Endothelial cell of umbilical vein (primary cell): ENCODE data around the gene CACNA2D3.

Source experiments
- CTCF ChIP-seq, 2 donors: IDR thresholded peaks; 1 replicate in 1 of 2; 2 replicates in 1 of 2; pipeline ENCODE4 v1.5.1; 2011; ENCODE audit warnings: low read length in 2 of 2, mild to moderate bottlenecking in 2 of 2, moderate library complexity in 2 of 2, control low read depth in 1 of 2, inconsistent platforms in 1 of 2, low read depth in 1 of 2; ENCODE audit not compliant: insufficient read depth in 1 of 2; ENCODE audit errors: extremely low read depth in 1 of 2
- EZH2 ChIP-seq: IDR thresholded peaks from 2 replicates; pipeline ENCODE4 v1.6.1; 2012; ENCODE audit warnings: borderline replicate concordance, low read depth, mild to moderate bottlenecking, moderate library complexity, low read length, inconsistent platforms; ENCODE audit not compliant: severe bottlenecking
- MAX ChIP-seq: IDR thresholded peaks from 2 replicates; pipeline ENCODE4 v1.6.1; 2011; ENCODE audit not compliant: insufficient read depth, insufficient read length
- MYC ChIP-seq: IDR thresholded peaks from one replicate; pipeline ENCODE4 v1.6.1; 2011; ENCODE audit warnings: mild to moderate bottlenecking, low read depth, low read length
- POLR2A ChIP-seq: IDR thresholded peaks from 2 replicates; pipeline ENCODE4 v1.6.1; 2012; ENCODE audit warnings: low read depth, mild to moderate bottlenecking, control low read depth, low read length
- POLR2AphosphoS5 ChIP-seq: IDR thresholded peaks from 2 replicates; pipeline ENCODE4 v1.6.1; 2012; ENCODE audit warnings: low read depth, mild to moderate bottlenecking, control low read depth, low read length, moderate library complexity; ENCODE audit not compliant: insufficient read depth

- TF ChIP-seq CTCF (IDR thresholded peaks at IDR 0.05; ENCODE audit: extremely low read depth in 1 of 2, insufficient read depth in 1 of 2, low read depth in 1 of 2, low read length in 2 of 2) = no peak
- no peak for TF ChIP-seq POLR2AphosphoS5
- TF ChIP-seq EZH2 = no peak
- TF ChIP-seq MYC = no peak
- no peak for TF ChIP-seq POLR2A
- no peak for TF ChIP-seq MAX
Measured at GRCh38 chr3:54217828-54218227, 95.5 kb downstream of the CACNA2D3 start.
